Cardiac fibroblast (primary cell): Measurements from ENCODE around the gene PPIF.

Source experiments
- DNase-seq, 2 donors: peaks; one replicate each; pipeline versions ENCODE4 v3.0.0 to v3.0.0-alpha.2; 2010; ENCODE audit warnings: low read depth in 2 of 2
- H3K4me3 ChIP-seq, 2 donors: replicated peaks in 1 of 2; 1 replicate in 1 of 2; 2 replicates in 1 of 2; pipeline ENCODE4 v1.5.1; 2011; ENCODE audit warnings: low read depth in 2 of 2, low read length in 2 of 2, mild to moderate bottlenecking in 2 of 2, moderate library complexity in 1 of 2
- TF ChIP-seq, protein P1 (sequence below): IDR thresholded peaks from one replicate; pipeline ENCODE4 v1.5.1; 2011; ENCODE audit warnings: low read depth, mild to moderate bottlenecking, low read length, inconsistent platforms

Gene PPIF

DNA sequence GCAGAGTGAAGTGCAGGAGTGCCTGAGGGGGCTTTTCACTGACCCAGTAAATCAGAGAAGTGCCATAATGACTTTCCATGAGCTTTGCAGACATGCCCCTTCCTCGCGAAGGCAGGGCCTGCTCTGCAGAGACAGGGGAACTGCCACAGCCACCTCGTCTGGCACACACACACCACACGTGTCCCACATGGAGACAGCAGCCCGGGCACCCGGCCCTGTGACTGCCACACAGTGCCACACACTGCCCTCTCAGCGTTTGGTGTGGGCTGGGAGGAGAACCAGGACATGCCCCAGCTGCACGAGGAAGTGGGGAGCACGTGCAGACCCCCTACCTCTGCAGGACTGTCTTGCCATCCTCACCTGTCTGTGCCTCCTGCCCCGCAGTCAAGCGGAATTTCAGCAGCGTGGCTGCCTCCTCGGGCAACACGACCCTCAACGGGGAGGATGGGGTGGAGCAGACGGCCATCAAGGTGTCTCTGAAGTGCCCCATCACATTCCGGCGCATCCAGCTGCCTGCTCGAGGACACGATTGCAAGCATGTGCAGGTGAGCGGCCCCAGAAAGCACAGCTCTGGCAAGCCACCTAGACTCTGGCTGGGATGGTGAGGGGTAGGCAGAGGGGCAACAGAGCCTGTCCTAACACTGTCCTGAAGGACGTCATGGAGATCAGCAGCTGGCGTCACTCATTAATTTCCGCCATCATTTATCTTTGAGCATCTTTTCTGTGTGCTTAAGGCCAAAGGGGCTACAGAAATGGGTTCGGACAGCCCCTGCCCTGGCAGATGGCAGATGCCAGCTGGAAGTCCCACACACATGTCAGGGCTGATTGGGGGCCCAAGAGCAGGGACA is 43.4 kb upstream of the PPIF start:
- no peak for DNase-seq
- no peak overlapping the region for H3K4me3 ChIP-seq
- TF ChIP-seq, protein P1, sequence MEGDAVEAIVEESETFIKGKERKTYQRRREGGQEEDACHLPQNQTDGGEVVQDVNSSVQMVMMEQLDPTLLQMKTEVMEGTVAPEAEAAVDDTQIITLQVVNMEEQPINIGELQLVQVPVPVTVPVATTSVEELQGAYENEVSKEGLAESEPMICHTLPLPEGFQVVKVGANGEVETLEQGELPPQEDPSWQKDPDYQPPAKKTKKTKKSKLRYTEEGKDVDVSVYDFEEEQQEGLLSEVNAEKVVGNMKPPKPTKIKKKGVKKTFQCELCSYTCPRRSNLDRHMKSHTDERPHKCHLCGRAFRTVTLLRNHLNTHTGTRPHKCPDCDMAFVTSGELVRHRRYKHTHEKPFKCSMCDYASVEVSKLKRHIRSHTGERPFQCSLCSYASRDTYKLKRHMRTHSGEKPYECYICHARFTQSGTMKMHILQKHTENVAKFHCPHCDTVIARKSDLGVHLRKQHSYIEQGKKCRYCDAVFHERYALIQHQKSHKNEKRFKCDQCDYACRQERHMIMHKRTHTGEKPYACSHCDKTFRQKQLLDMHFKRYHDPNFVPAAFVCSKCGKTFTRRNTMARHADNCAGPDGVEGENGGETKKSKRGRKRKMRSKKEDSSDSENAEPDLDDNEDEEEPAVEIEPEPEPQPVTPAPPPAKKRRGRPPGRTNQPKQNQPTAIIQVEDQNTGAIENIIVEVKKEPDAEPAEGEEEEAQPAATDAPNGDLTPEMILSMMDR = no peak

DNA sequence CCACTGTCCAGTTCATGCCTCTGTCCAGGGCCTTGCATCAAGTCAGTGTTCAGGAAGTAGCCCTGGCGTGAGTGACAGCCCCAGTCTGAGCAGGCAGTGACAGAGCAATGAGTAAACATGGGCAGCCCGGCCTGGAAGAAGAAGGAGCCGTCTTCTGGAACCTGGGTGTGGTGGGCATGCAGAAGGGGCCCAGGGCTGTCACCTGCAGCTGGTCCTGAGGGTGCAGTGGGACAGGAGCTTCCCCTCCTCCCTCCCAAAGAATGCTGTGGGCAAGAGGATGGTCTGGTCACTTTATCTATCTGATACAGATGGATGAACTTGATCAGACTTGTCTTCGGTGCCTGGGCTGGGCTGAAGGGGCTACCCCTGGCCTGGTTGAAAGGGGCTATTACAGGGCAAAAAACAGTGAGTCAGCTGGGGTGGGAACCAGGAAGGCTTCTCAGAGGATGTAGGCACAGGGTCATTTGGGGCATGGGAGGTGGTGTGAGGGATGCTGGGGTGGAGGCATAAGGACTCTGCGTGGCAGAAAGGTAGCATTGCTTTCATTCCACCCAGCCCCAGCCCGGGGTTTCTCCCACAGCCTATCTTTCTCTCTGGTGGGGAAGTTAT is 42.7 kb upstream of the PPIF start:
- H3K4me3 ChIP-seq = no peak overlapping the region
- no peak for DNase-seq
- TF ChIP-seq, protein P1 = no peak

DNA sequence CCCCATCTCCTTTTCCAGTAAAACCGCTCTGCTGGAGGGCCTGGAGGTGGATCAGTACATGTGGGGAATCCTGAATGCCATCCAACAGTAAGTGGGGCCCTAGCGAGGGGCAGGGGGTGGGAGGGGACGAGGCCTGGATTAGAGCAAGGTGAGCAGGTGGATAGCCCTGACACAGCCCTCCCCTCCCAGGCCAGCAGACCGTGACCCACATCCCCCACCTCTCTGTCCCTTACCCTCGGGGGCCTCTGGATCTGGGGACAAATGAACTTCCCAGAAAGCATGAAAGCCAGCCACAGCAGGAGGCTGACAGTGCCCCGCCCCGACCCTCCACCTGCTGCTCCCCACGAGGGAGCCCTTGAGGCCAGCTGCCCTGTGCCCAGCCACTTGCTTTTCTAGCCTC is 41.8 kb upstream of the PPIF start:
- no peak for DNase-seq
- TF ChIP-seq, protein P1 = no peak
- no peak overlapping the region for H3K4me3 ChIP-seq

DNA sequence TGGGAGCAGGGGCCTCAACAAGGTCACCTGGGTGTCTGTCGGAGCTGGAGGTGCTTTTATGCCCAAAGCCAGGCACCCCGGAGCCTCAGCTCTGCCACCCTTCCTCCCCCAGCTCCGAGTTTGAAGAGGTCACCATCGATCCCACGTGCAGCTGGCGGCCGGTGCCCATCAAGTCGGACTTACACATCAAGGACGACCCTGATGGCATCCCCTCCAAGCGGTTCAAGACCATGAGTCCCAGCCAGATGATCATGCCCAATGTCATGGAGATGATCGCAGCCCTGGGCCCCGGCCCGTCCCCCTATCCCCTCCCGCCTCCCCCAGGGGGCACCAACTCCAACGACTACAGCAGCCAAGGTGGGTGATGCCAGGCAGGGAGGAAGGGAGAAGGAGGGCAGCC is 41.3 kb upstream of the PPIF start:
- TF ChIP-seq, protein P1 = no peak
- DNase-seq = no peak

DNA sequence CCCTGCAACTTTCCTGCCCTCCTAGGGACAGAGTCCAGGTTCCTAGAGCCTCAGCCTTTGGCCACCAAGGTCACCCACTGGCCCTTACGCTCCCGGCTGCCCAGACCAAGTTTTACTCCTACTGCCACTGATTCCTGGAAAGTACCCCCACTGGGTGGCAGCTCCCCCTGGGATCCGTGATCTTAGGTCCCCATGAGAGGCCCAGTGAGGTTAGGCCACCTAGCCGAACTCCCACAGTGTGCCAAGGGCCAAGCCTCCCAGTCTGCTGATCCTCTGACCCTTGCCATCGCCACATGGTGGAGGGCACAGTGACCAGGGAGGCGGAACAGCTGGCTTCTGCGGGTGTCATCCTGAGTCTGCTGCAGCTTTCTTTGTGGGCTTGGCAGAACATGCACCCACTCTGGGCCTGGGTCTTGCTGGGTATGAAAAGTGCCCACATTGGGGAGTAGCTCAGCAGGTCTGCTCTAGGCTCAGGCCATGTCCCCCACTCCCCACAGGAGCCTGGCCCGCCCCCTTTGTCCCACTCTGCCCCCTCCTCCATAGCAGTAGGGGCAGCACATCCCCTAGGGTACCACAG is 40.5 kb upstream of the PPIF start:
- DNase-seq = no peak
- TF ChIP-seq, protein P1 = no peak
- no peak overlapping the region for H3K4me3 ChIP-seq

More for the DNA sequence above, 41.3 kb upstream of the PPIF start:
- H3K4me3 ChIP-seq = no peak overlapping the region

DNA sequence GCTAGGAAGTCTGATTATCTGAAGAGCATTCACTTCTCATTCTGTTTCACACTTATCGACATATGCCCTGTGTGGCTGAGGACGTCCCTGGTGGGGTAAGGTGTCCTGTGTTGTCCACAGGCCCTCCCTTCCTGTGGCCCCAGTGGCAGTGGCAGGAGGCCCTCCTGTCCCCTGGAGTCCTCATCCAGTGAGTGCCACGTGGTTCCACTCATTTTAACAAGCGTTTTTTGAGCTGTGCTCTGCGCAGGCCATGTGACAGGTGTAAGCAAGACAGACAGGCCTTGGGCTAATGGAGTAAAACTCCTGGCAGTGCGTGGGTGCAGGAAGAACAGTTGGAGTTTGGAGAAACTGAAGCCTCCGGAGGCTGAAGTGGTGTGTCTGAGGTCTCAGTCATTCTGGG is 39.3 kb upstream of the PPIF start:
- TF ChIP-seq, protein P1 = no peak

More for the DNA sequence above, 39.3 kb upstream of the PPIF start:
- no peak overlapping the region for H3K4me3 ChIP-seq
- no peak for DNase-seq
